ENCODE data around the gene CABP7.

Gene CABP7

DNA sequence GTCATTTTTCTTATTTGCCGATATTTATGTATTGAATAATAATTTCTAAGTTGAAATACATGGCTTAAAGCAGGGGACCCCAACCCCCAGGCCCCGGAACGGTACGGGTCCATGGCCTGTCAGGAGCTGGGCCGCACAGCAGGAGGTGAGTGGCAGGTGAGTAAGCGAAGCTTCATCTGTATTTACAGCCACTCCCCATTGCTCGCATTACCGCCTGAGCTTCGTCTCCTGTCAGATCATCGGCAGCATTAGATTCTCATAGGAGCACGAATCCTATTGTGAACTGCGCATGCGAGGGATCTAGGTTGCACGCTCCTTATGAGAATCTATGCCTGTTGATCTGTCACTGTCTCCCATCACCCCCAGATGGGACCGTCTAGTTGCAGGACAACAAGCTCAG, 42.5 kb downstream of the CABP7 start:
- Histone ChIP-seq H3K27ac (no peak overlapping the region), H3K36me3 (peaks cover 0 to 2% (median 0%) of the 10 kb centered on the region in 3 donors), H3K9me3 (no peaks in the 10 kb centered on the region), H3K4me1 (peaks cover 0 to 12% (median 7%) of the 10 kb centered on the region in 4 donors), H3K4me3 (no peak overlapping the region), H3K27me3 (no peaks in the 10 kb centered on the region)
- TF ChIP-seq, protein P1, sequence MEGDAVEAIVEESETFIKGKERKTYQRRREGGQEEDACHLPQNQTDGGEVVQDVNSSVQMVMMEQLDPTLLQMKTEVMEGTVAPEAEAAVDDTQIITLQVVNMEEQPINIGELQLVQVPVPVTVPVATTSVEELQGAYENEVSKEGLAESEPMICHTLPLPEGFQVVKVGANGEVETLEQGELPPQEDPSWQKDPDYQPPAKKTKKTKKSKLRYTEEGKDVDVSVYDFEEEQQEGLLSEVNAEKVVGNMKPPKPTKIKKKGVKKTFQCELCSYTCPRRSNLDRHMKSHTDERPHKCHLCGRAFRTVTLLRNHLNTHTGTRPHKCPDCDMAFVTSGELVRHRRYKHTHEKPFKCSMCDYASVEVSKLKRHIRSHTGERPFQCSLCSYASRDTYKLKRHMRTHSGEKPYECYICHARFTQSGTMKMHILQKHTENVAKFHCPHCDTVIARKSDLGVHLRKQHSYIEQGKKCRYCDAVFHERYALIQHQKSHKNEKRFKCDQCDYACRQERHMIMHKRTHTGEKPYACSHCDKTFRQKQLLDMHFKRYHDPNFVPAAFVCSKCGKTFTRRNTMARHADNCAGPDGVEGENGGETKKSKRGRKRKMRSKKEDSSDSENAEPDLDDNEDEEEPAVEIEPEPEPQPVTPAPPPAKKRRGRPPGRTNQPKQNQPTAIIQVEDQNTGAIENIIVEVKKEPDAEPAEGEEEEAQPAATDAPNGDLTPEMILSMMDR (IDR thresholded peaks at IDR 0.05): no peak
- no peak for DNase-seq
- intact Hi-C loops (cut with DNase I; ENCODE audit: low total_unique reads): no loop called here

DNA sequence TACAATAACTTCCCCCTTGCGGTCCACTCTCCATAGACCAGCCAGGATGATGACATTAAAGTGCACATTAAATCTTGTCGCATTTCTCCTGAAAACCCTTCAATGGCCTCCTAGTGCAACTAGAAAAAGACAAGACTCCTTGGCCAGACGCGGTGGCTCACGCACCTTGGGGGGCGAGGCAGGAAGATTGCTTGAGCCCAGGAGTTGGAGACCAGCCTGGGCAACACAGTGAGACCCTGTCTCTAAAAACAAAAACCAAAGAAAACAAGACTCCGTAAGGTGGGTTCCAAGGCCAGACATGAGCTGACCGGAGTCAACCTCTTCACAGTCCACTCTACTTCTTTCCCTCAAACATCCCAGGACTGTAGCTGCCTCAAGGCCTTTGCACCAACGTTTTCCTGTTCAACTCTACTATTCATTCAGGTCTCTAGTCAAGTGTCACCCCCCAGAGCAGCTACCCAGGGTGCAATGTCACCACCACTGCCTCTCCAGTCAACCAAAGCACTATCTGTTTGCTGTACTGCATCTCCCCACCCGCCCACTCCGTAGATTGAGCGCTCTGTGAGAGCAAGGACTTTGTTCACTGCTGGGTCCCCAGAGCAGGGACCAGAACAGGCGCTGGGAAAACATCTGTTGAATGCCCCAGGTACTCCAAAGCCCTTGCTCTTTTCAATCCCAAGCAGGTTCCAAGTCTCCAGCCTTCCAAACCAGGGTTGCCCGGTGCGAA, 46.3 kb downstream of the CABP7 start:
- no peaks in the 10 kb centered on the region for H3K9me3 ChIP-seq
- intact Hi-C loops (cut with DNase I; ENCODE audit: low total_unique reads): loop anchor here (5.0 kb wide), 1 partner anchor 71 kb away; the partner anchor contains the start of gene ASCC2
- DNase-seq: no peak
- TF ChIP-seq, protein P1 (IDR thresholded peaks at IDR 0.05): no peak
- H3K27me3 ChIP-seq: no peaks in the 10 kb centered on the region
- peaks cover 16 to 20% (median 16%) of the 10 kb centered on the region in 3 donors for H3K36me3 ChIP-seq
- H3K4me3 ChIP-seq: peak overlapping the region; percentile 86 to 94
- H3K4me1 ChIP-seq: peaks cover 0 to 27% (median 16%) of the 10 kb centered on the region in 4 donors
- peak overlapping the region; percentile 84 to 92 for H3K27ac ChIP-seq

DNA sequence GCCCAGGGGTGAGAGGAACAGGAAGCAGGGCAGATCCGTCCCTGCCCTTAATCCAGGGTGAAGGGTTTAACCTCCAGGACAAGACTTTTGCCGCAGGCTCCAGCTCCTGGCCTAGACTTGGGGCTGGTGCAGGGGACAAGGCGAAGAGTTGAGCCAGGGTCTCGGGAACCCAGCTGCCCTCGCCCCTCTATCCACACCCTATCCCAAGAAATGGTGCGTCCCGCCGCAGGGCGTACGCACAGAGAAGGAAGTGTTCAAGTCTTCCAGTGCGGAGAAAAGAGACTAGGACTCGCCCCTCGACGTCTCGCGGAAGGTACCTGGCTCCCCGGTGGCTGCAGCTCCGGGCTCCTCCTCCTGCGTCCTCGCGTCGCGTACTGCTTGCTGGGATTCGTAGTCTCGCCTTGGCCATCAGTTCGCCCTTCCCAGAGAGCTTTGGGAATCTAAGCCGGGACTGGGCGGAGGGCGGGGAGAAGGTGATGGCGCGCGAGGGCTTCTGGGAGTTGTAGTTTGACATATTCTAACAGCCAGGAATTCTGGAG, 46.9 kb downstream of the CABP7 start, which contains the start of gene ZMAT5:
ZMAT5 (minus strand) TSS at position 376 of the 539 bp plus-strand sequence. CDS start 18,463 bp downstream, outside the sequence.
- H3K27me3 ChIP-seq: no peaks in the 10 kb centered on the region
- H3K4me1 ChIP-seq: peaks cover 0 to 27% (median 16%) of the 10 kb centered on the region in 4 donors
- H3K4me3 ChIP-seq: peak within 1 kb of the TSS; percentile 86 to 94
- no peaks in the 10 kb centered on the region for H3K9me3 ChIP-seq
- peak; percentile 95 to 97 for DNase-seq
- intact Hi-C loops (cut with DNase I; ENCODE audit: low total_unique reads): loop anchor here (5.0 kb wide), 1 partner anchor 71 kb away; the partner anchor contains the start of gene ASCC2
- peak within 1 kb of the TSS; percentile 84 to 92 for H3K27ac ChIP-seq
- TF ChIP-seq, protein P1 (IDR thresholded peaks at IDR 0.05): no peak
- peaks cover 16 to 26% (median 22%) of the 10 kb centered on the region in 3 donors for H3K36me3 ChIP-seq

DNA sequence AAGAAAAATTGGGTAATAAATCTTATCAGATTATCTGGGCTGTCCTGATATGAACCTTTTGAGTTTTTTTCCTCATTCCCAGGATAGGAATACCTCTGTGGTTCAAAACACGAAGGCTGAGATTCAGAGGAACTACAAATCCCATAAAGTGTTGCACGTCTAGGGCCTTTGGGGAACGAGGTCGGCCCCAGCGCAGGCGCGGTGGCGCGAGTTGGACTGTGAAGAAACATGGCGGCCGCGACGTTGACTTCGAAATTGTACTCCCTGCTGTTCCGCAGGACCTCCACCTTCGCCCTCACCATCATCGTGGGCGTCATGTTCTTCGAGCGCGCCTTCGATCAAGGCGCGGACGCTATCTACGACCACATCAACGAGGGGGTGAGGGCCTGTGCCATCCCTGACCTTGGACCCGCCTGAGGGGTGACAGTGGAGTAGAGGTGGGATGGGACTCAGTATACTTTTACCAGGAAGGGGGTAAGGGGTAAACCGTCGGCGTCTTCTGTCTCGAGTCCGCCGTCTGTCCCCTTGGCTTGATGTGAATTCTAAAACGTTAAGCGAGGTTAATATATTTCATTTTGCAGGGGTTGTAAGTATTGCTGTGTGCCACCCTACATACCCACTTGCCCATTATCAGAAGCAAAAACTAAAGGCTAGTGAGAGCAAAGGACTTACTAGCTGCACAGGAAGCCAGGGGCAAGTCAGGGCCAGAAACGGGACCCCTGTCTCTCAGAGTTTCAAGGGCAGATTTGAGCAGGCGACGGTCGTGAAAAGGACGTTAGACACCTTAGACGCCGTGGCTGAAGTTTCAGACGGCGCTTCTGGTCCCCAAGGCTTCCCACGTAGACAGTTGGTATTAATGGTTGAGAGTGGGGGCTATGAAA, 47.6 kb downstream of the CABP7 start, which contains the start of gene UQCR10:
UQCR10 (plus strand) TSS at position 199 of the 881 bp plus-strand sequence; CDS start at position 229, 30 bp downstream.
- peaks cover 0 to 27% (median 16%) of the 10 kb centered on the region in 4 donors for H3K4me1 ChIP-seq
- no peaks in the 10 kb centered on the region for H3K9me3 ChIP-seq
- TF ChIP-seq, protein P1 (IDR thresholded peaks at IDR 0.05): no peak
- peak within 1 kb of the TSS; percentile 86 to 94 for H3K4me3 ChIP-seq
- DNase-seq: peak; percentile 94
- peak within 1 kb of the TSS; percentile 84 to 92 for H3K27ac ChIP-seq
- H3K36me3 ChIP-seq: peaks cover 16 to 26% (median 22%) of the 10 kb centered on the region in 3 donors
- no peaks in the 10 kb centered on the region for H3K27me3 ChIP-seq
- intact Hi-C loops (cut with DNase I; ENCODE audit: low total_unique reads): loop anchor here (5.0 kb wide), 1 partner anchor 70 kb away; the partner anchor contains the start of gene ASCC2
